ENCODE measurements around the gene PTPRT. TPM values are rescaled to one million over a fixed set of nuclear protein-coding genes. Genes with fewer than 3 reads are reported as not detected.

Gene PTPRT
- total and polyA plus RNA-seq, 2 of the 4 experiments (the other 2 are of a cell fraction): not detected

DNA sequence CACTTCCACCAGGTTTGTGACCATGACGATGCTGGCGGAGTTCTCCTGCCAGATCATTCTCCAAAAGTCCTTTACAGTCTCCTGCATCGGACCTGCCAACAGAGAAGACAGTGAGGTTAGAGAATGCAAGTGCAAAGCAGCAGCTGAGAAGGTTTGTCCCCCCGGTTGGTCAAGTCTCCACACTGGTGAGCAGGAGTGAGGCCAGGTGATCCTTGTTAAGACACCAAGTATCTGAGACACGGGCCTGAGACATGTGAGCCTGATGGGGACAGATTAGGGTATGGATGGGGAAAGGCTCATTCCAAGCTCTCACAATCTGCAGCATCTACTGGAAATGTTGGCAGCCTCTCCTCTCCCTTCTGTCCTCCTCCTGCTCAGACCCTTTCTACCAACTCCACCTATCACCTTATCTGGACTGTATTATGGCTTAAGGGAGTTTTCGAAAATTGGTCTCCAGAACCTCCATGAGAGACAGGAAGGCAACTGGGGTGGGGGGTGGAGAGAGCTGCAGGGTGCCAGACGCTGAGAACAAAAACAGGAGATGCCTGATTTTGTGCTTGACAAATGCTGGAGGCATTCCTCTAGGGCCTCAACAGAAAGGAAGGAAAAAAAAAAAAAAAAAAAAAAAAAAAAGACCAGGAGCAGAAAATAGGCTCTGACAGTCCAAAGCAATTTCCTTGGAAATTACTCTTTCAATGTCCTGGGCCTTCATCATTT, 1071.1 kb downstream of the PTPRT start:
- no TSS peak for BruUV-seq (replicated peaks)
- Histone ChIP-seq H3K9ac (ENCODE audit: low read depth, low read length) (no peak overlapping the region), H3K4me1 (ENCODE audit: control insufficient read depth, insufficient read depth, low read length) (no peaks in the 10 kb centered on the region), H2AK5ac (ENCODE audit: low read depth, low read length) (no peak overlapping the region), H3K9me3 (ENCODE audit: control insufficient read depth, insufficient read depth, low read length) (peaks cover 35% of the 10 kb centered on the region), H3K23ac (ENCODE audit: low read depth, low read length) (no peak overlapping the region), H3K4me2 (ENCODE audit: low read depth, low read length) (no peak overlapping the region), H2AK9ac (replicated peaks; ENCODE audit: low read depth, low read length, poor library complexity) (no peak overlapping the region), H2BK20ac (ENCODE audit: low read depth, low read length) (no peak overlapping the region), H2AFZ (replicated peaks; ENCODE audit: low read length, poor library complexity) (no peak overlapping the region), H4K8ac (ENCODE audit: low read depth in 2 of 2, low read length in 2 of 2) (no peak overlapping the region), H3K18ac (ENCODE audit: low read depth, low read length) (no peak overlapping the region), H2BK5ac (ENCODE audit: low read depth, low read length, poor library complexity, severe bottlenecking) (no peak overlapping the region), H2BK120ac (ENCODE audit: low read depth, low read length) (no peak overlapping the region), H4K5ac (ENCODE audit: low read depth, low read length) (no peak overlapping the region), H3K56ac (ENCODE audit: extremely low read depth, insufficient read depth, low read length) (no peak overlapping the region), H3K4me3 (ENCODE audit: insufficient read depth, low read depth, low read length) (no peak overlapping the region), H3K14ac (replicated peaks; ENCODE audit: low read depth, low read length) (no peak overlapping the region), H3K36me3 (ENCODE audit: control insufficient read depth, insufficient read depth, low read length) (no peaks in the 10 kb centered on the region), H3K27me3 (ENCODE audit: control insufficient read depth, insufficient read depth, low read length) (no peaks in the 10 kb centered on the region), H3K9me1 (ENCODE audit: insufficient read depth, low read length) (no peaks in the 10 kb centered on the region), H3K27ac (ENCODE audit: insufficient read depth, low read length) (no peak overlapping the region), H4K91ac (ENCODE audit: insufficient read depth, low read depth, low read length) (no peak overlapping the region), H3K79me1 (ENCODE audit: low read depth in 1 of 2, low read length in 2 of 2) (no peaks in the 10 kb centered on the region), H4K20me1 (ENCODE audit: insufficient read depth, low read length) (no peaks in the 10 kb centered on the region), H2BK15ac (ENCODE audit: low read depth, low read length) (no peak overlapping the region), H3K4ac (ENCODE audit: low read depth, low read length) (no peak overlapping the region)
- dilution Hi-C loops (cut with HindIII; ENCODE audit: low sequenced_read_pairs, unreplicated experiment): no loop called here
- POLR2A ChIA-PET (ENCODE audit: unreplicated experiment): no interaction called here
- no peak for DNase-seq
- ATAC-seq (ENCODE audit: low read depth): no peak
- CTCF ChIA-PET: no interaction called here
- intact Hi-C loops (cut with micrococcal nuclease): no loop called here
- in situ Hi-C loops (cut with MboI; ENCODE audit: low sequenced_read_pairs): no loop called here
- no peak for TF ChIP-seq POLR2A (IDR thresholded peaks at IDR 0.05; ENCODE audit: low read depth, low read length)
- no peak for TF ChIP-seq SMC3 (IDR thresholded peaks at IDR 0.05; ENCODE audit: low read depth, low read length)
- no peak for TF ChIP-seq MAFK (IDR thresholded peaks at IDR 0.05; ENCODE audit: low read depth, low read length)
- TF ChIP-seq, protein P1, sequence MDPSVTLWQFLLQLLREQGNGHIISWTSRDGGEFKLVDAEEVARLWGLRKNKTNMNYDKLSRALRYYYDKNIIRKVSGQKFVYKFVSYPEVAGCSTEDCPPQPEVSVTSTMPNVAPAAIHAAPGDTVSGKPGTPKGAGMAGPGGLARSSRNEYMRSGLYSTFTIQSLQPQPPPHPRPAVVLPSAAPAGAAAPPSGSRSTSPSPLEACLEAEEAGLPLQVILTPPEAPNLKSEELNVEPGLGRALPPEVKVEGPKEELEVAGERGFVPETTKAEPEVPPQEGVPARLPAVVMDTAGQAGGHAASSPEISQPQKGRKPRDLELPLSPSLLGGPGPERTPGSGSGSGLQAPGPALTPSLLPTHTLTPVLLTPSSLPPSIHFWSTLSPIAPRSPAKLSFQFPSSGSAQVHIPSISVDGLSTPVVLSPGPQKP (IDR thresholded peaks at IDR 0.05; ENCODE audit: borderline replicate concordance, low read depth, low read length): no peak
- no peak for TF ChIP-seq RFX5 (IDR thresholded peaks at IDR 0.05; ENCODE audit: low read depth, low read length)
- no peak for TF ChIP-seq MAZ (IDR thresholded peaks at IDR 0.05; ENCODE audit: borderline replicate concordance, low read depth, low read length)
- TF ChIP-seq FOS (IDR thresholded peaks at IDR 0.05; ENCODE audit: low read depth, low read length): no peak
- no peak for TF ChIP-seq MXI1 (IDR thresholded peaks at IDR 0.05; ENCODE audit: borderline replicate concordance, low read depth, low read length)
- TF ChIP-seq RAD21 (IDR thresholded peaks at IDR 0.05; ENCODE audit: low read length): no peak
- TF ChIP-seq NFE2L2 (IDR thresholded peaks at IDR 0.05; ENCODE audit: low read depth, low read length): no peak
- TF ChIP-seq, protein P2, sequence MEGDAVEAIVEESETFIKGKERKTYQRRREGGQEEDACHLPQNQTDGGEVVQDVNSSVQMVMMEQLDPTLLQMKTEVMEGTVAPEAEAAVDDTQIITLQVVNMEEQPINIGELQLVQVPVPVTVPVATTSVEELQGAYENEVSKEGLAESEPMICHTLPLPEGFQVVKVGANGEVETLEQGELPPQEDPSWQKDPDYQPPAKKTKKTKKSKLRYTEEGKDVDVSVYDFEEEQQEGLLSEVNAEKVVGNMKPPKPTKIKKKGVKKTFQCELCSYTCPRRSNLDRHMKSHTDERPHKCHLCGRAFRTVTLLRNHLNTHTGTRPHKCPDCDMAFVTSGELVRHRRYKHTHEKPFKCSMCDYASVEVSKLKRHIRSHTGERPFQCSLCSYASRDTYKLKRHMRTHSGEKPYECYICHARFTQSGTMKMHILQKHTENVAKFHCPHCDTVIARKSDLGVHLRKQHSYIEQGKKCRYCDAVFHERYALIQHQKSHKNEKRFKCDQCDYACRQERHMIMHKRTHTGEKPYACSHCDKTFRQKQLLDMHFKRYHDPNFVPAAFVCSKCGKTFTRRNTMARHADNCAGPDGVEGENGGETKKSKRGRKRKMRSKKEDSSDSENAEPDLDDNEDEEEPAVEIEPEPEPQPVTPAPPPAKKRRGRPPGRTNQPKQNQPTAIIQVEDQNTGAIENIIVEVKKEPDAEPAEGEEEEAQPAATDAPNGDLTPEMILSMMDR (conservative IDR thresholded peaks at IDR 0.05; ENCODE audit: low read depth, low read length): no peak
- no CpG with 5 or more reads among the region's 7 CpGs for WGBS, 2 experiments (ENCODE audit: extremely low coverage in 2 of 2, insufficient read length in 1 of 2)

All from IMR-90 (cell line).